ENCODE data around the gene RSAD2. TPM values are rescaled to one million over a fixed set of nuclear protein-coding genes. Genes with fewer than 3 reads are reported as not detected.
"Not testable (repeated sequence)": the region's sequence is repeated elsewhere in the genome, so short reads cannot be mapped to it uniquely, and the experiment has no call there.

Gene RSAD2
- total RNA-seq, 1 donor from 2014 or later: 0.22 TPM

DNA sequence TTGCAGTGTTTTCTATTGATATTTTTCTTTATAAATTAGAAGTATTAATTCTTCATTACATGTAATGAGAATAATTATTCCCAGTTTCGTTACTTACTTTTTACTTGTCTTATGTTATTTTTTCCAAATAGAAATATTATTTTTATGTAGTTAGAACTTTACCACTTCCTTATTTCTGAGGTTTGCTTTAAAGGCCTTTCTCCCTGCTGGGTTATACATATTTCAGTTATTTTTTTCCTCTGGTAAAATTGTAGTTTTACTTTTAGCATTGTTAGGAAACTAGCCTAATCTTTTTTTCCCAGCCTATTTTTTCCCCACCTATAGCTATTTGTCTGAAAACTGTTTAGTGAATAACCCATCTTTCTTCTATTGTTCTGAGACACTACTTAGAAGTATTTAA, 56.8 kb downstream of the RSAD2 start:
- H3K4me3 Mint-ChIP-seq (ENCODE audit: unreplicated experiment): no peak overlapping the region
- peaks cover 20% of the 10 kb centered on the region for H3K4me1 Mint-ChIP-seq (ENCODE audit: low read depth)

DNA sequence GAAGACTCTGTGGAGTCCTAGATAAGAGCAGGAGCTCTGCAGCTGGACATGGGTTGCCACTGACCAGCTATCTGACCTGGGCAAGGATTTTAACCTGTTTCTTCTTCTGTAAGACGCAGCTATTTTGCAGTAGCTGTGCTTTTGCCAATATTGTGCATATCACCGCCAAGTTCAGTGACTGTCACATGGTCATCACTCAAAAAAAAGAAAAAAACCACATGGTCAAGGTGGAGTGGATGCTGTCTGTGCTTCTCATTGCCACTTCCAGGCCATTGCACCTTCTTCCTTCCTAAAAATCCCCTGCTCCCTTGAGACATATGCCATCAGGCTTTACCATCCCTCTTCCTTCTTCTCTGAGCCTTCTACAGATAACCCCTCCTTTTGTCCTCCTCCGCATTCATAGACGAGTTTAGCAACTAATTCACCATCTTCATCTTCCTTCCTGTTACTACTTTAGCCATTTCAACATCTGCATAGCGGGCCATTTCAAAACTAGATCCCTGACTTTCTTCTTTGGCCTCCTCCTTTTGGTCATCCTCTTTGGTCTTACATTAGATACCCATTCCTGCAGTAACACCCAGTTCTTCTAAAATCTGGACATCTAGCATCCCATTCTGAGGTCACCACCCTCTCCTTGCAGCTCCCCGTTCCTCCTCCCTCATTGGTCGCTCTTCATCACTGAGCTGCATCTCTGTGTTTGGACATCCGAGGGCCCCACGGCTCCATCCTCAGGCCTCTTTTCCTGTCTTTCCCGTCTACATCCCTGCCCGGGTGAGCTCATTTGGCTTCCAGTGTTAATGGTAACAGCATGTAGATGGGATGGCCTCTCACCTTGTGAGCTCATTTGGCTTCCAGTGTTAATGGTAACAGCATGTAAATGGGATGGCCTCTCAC, 57.4 kb downstream of the RSAD2 start:
- Mint-ChIP-seq H3K27me3 (ENCODE audit: low read depth) (no peaks in the 10 kb centered on the region), H3K4me3 (ENCODE audit: unreplicated experiment) (no peak overlapping the region), H3K9me3 (ENCODE audit: low read depth) (peaks cover 6% of the 10 kb centered on the region), H3K4me1 (ENCODE audit: low read depth) (peaks cover 13% of the 10 kb centered on the region), H3K27ac (ENCODE audit: unreplicated experiment) (no peak overlapping the region), H3K36me3 (ENCODE audit: low read depth) (peaks cover 3% of the 10 kb centered on the region)
- TF ChIP-seq, protein P1, sequence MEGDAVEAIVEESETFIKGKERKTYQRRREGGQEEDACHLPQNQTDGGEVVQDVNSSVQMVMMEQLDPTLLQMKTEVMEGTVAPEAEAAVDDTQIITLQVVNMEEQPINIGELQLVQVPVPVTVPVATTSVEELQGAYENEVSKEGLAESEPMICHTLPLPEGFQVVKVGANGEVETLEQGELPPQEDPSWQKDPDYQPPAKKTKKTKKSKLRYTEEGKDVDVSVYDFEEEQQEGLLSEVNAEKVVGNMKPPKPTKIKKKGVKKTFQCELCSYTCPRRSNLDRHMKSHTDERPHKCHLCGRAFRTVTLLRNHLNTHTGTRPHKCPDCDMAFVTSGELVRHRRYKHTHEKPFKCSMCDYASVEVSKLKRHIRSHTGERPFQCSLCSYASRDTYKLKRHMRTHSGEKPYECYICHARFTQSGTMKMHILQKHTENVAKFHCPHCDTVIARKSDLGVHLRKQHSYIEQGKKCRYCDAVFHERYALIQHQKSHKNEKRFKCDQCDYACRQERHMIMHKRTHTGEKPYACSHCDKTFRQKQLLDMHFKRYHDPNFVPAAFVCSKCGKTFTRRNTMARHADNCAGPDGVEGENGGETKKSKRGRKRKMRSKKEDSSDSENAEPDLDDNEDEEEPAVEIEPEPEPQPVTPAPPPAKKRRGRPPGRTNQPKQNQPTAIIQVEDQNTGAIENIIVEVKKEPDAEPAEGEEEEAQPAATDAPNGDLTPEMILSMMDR (IDR thresholded peaks at IDR 0.05): no peak
- DNase-seq (ENCODE audit: low spot score): no peak

More for the DNA sequence above, 56.8 kb downstream of the RSAD2 start:
- TF ChIP-seq, protein P1 (IDR thresholded peaks at IDR 0.05): no peak
- H3K9me3 Mint-ChIP-seq (ENCODE audit: low read depth): peaks cover 6% of the 10 kb centered on the region
- H3K27ac Mint-ChIP-seq (ENCODE audit: unreplicated experiment): no peak overlapping the region
- H3K36me3 Mint-ChIP-seq (ENCODE audit: low read depth): peaks cover 3% of the 10 kb centered on the region
- no peaks in the 10 kb centered on the region for H3K27me3 Mint-ChIP-seq (ENCODE audit: low read depth)
- DNase-seq (ENCODE audit: low spot score): no peak

DNA sequence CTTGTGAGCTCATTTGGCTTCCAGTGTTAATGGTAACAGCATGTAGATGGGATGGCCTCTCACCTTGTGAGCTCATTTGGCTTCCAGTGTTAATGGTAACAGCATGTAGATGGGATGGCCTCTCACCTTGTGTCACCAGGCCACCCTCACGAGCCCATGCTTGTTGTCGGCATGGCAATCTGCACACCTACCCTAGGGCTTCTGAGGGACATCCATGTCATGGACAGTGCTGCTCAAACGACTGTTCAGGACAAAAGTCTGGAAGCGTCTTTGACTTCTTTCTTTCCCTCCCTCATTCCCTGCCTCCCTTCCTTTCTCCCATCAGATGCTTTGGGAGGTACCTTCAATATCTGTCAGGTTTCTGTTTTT, 58.1 kb downstream of the RSAD2 start:
- peaks cover 15% of the 10 kb centered on the region for H3K4me1 Mint-ChIP-seq (ENCODE audit: low read depth)
- H3K4me3 Mint-ChIP-seq (ENCODE audit: unreplicated experiment); DNase-seq (ENCODE audit: low spot score); H3K36me3 Mint-ChIP-seq (ENCODE audit: low read depth); H3K9me3 Mint-ChIP-seq (ENCODE audit: low read depth); H3K27ac Mint-ChIP-seq (ENCODE audit: unreplicated experiment); H3K27me3 Mint-ChIP-seq (ENCODE audit: low read depth): not testable (repeated sequence)

DNA sequence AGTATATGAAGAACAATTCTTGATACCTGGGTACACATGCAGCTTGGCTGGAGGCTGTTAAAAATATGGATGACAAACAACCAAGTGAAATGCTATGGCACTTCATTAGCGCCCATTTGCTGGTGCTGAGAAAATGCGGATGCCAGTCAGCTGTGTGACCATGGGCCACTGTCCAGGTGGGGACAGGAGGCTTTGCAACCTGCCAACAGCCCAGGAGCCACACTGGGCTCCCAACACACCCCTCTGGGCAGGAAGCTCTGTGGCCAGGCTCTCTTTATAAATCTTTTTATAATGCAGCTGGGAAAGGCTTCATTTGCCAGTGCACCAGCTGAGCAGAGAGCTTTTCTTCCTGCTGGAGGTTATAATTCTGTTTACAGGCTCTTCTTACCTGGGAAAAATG, 59.6 kb downstream of the RSAD2 start:
- no peak overlapping the region for H3K27ac Mint-ChIP-seq (ENCODE audit: unreplicated experiment)
- no peak overlapping the region for H3K4me3 Mint-ChIP-seq (ENCODE audit: unreplicated experiment)
- peaks cover 20% of the 10 kb centered on the region for H3K4me1 Mint-ChIP-seq (ENCODE audit: low read depth)

DNA sequence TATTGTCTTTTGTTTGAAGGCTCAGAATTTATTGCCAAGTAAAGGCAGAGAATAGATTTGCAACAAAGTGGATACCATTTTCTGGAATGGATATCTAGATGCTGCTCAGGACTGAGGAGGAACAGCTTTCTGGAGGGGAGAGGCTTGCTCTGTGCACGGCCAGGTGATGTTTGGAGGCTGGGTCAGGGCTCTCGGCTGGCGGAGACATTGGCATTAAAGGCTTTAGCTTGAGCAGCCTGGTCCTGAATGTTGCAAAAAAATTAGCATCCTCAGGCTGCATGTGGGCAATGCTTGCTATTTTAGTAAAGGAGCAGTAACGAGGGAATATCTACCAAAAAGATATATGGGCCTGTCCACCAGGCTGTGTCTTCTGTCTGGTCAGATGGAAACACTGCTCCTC, 60.0 kb downstream of the RSAD2 start:
- no peaks in the 10 kb centered on the region for H3K27me3 Mint-ChIP-seq (ENCODE audit: low read depth)
- DNase-seq (ENCODE audit: low spot score): no peak
- H3K9me3 Mint-ChIP-seq (ENCODE audit: low read depth): peaks cover 4% of the 10 kb centered on the region
- no peak overlapping the region for H3K4me3 Mint-ChIP-seq (ENCODE audit: unreplicated experiment)
- peaks cover 20% of the 10 kb centered on the region for H3K4me1 Mint-ChIP-seq (ENCODE audit: low read depth)
- no peak overlapping the region for H3K27ac Mint-ChIP-seq (ENCODE audit: unreplicated experiment)
- TF ChIP-seq, protein P1 (IDR thresholded peaks at IDR 0.05): no peak
- peaks cover 6% of the 10 kb centered on the region for H3K36me3 Mint-ChIP-seq (ENCODE audit: low read depth)

More for the DNA sequence above, 59.6 kb downstream of the RSAD2 start:
- Mint-ChIP-seq H3K27me3 (ENCODE audit: low read depth) (no peaks in the 10 kb centered on the region), H3K36me3 (ENCODE audit: low read depth) (peaks cover 6% of the 10 kb centered on the region), H3K9me3 (ENCODE audit: low read depth) (peaks cover 4% of the 10 kb centered on the region)
- TF ChIP-seq, protein P1 (IDR thresholded peaks at IDR 0.05): no peak
- no peak for DNase-seq (ENCODE audit: low spot score)

DNA sequence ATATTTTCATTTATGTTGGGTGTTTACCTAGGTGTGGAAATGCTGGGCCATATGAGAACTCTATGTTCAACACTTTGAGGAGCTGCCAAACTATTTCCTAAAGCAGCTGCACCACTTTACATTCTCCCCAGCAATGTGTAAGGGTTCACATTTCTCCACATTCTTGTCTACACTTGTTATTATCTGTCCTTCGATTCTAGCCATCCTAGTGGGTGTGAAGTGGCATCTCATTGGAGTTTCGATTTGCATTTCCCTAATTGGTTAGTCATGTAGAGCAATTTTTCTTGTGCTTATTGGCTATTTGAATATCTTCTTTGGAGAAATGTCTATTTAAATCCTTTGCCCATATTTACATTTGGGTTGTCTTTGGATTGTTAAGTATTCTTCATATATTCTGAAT, 61.5 kb downstream of the RSAD2 start:
- no peak for DNase-seq (ENCODE audit: low spot score)
- Mint-ChIP-seq H3K9me3 (ENCODE audit: low read depth) (peaks cover 4% of the 10 kb centered on the region), H3K4me3 (ENCODE audit: unreplicated experiment) (no peak overlapping the region), H3K4me1 (ENCODE audit: low read depth) (peaks cover 16% of the 10 kb centered on the region), H3K36me3 (ENCODE audit: low read depth) (peaks cover 14% of the 10 kb centered on the region), H3K27me3 (ENCODE audit: low read depth) (no peaks in the 10 kb centered on the region), H3K27ac (ENCODE audit: unreplicated experiment) (no peak overlapping the region)
- TF ChIP-seq, protein P1 (IDR thresholded peaks at IDR 0.05): no peak
